Left colon (tissue), 2 donors: ENCODE results near the gene GMEB2. TPM values are rescaled to one million over a fixed set of nuclear protein-coding genes. Genes with fewer than 3 reads are reported as not detected.
"Not testable (repeated sequence)": the region's sequence is repeated elsewhere in the genome, so short reads cannot be mapped to it uniquely, and the experiment has no call there.

Source experiments
- ATAC-seq: fragments of 200-7000 bp; cut with Tn5 transposase; one replicate; pipeline ENCODE4 v1.9.1; 2020; ENCODE audit warnings: mild to moderate bottlenecking, moderate library complexity
- DNase-seq, 2 donors: peaks; one replicate each; pipeline ENCODE4 v3.0.0-alpha.2; 2020
- intact Hi-C, 2 donors: fragments of 100-400 bp; cut with DNase I in 1 of 2; cut with micrococcal nuclease in 1 of 2; formaldehyde crosslinking; loops; one replicate each; pipeline versions ENCODE4 v1.11.2 to v1.14.0; 2022; cut with DNase I, micrococcal nuclease
- total RNA-seq, 2 donors: library from RNA; stranded (reverse); fragmentation: NEBNext Ultra II Directional; extraction: Animal tissue kit (Norgen Biotek cat#: 25700); gene quantifications; one replicate each; pipeline ENCODE4 v1.2.1, GENCODE V29; 2021
- donor health status: DM: no; HTN: no; CAD: no.
- donor health status: DM: yes; HTN: yes; CAD: no.

Gene GMEB2
- total RNA-seq, 2 donors from 2014 or later = 9.7 to 11.6 TPM

DNA sequence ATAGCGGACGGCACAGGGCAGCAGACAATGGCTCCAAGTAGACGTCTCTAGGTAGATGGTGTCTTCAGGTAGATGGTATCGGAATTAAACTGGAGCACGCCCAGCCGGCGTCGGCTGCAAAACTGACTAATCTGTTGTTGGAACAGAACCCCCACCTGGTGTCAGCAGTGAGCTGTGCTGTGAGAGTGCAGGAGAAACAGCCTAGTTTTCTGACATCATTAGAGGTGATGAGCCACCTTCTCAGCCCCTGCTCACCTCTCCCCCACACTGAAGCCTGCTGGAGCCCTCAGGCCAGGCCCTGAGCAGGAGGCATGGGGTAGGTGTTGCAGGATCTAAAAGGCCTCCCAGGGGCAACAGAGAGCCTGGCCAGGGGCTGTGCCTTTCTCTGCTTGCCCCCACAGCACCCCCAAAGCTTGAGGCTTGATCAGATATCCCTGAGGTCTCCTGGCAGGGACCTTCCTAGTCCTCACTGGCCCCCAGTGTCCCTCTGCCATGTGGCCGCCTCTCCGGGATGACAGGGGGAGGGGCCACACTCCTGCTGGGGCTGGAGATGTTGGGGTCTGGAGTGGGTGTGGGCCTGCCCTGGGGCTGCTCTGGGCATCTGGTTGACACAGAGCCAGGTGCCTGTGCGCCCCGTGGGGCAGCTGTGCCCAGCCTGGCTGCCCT lies 46.0 kb downstream of the GMEB2 start:
- peak in 1 of 2 donors; percentile 62 for DNase-seq
- peak; percentile 62 for ATAC-seq
- intact Hi-C loops = no loop called here

DNA sequence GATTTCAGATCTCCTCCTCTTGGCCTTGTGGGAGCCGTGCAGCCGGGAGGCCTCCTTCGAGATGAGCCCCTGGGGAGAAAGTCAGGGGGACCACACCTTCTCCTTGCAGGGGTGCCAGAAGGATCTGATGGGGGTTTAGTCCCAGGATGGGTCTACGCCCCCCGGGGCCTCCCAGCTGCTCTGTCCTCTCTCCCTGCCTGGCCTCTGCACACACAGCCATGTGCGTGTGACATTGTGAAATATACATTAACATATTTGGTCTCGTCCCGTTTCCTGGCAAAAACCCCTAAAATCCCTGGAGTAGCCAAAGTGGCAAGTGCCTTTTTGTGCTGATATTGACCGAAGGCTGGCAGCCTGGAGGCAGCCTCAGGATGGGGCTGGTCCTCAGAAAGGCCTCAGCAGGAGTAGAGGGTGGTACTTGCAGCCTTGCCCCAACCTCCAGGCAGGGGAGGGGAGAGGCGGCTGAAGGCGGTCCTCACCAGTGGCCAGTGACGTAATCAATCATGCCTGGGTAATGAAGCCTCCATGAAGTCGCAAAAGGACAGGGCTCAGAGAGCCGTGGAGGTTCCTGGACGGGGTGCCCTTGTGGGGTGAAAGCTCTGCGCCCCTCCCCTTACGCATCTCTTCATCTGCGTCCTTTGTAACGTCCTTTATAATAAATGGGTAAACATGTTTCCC lies 47.7 kb downstream of the GMEB2 start:
- intact Hi-C loops = no loop called here
- DNase-seq = no peak
- ATAC-seq = no peak

DNA sequence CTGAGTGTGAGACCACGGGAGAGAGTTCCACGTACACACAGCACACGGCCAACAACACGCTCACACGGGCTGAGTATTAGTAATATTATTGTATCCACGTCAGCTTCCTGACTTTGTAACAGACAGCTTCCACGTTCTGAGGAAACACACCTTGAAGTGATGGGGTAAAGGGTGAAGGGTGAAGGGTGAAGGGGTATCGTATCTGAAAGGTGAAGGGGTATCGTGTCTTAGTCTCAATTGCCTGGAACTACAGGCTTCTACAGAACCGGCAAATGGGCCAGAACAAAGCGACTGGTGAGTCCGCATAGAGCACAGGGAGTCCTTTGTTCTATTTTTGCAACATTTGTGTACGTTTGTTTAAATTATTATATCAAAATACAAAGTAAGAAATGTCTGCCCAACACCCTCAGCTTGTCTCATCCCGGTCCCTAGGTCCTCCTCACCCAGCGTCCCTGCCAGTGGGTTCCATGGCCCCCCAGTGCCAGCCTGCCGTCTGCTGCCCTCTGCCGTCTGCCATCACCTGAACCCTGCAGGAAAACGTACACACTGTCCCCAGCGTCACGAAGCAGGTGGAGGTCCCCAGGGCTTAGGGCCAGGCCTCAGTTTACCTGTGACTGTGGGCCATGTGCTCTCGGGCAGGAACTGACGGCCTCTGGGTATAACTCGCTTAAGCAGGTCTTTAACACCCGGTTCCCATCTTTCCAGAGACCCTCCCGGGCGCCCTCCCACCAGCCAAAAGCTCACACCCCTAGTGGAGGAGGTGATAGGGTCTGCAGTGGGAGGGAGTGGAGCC lies 48.5 kb downstream of the GMEB2 start:
- peak in 1 of 2 donors; percentile 46 for DNase-seq
- intact Hi-C loops = no loop called here
- ATAC-seq = peak; percentile 16

DNA sequence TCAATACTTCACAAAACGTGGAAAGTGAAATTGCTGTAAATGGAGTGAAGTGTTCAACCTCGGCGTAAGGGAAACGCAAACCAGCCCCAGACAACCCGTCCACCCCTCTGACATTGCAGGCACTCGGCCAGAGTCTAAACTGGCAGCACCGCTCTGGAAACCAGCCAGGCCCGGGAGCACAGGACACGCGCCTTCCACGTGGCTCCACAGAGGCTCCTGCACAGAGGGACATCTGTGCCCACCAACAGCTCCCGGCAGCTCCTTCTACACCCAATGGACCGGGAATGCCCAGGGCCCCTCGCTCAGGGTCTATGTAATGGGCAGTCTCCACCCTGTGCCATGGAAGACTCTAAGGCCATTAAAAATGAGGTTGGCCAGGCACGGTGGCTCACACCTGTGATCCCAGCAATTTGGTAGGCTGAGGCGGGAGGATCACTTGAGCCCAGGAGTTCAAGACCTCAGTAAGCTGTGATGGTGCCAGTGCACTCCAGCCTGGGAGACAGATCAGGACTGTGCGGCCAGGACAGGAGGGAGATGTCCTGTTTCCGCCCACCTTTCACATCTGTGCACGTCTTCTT lies 49.5 kb downstream of the GMEB2 start:
- DNase-seq (peak in 1 of 2 donors; percentile 62), ATAC-seq (peak; percentile 10)

DNA sequence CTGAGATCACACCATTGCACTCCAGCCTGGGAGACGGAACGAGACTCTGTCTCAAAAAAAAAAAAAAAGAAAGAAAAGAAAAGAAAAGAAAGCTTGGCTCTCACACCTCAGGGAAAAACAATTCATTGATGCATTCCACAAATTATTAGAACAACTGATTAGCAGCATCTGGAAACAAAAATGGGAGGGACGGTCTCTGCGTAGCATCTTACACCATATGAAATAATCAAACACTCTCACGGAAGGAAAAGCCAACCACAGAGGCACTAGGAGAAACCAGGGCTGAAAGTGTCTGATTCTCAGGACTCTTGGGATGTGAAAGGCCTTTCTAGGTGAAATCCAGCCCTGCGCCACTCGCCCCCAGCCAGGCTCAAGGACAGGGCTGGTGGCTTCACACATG lies 50.6 kb downstream of the GMEB2 start:
- intact Hi-C loops = no loop called here
- no peak for ATAC-seq
- DNase-seq = no peak

More for the DNA sequence above, 49.5 kb downstream of the GMEB2 start:
- intact Hi-C loops = no loop called here

DNA sequence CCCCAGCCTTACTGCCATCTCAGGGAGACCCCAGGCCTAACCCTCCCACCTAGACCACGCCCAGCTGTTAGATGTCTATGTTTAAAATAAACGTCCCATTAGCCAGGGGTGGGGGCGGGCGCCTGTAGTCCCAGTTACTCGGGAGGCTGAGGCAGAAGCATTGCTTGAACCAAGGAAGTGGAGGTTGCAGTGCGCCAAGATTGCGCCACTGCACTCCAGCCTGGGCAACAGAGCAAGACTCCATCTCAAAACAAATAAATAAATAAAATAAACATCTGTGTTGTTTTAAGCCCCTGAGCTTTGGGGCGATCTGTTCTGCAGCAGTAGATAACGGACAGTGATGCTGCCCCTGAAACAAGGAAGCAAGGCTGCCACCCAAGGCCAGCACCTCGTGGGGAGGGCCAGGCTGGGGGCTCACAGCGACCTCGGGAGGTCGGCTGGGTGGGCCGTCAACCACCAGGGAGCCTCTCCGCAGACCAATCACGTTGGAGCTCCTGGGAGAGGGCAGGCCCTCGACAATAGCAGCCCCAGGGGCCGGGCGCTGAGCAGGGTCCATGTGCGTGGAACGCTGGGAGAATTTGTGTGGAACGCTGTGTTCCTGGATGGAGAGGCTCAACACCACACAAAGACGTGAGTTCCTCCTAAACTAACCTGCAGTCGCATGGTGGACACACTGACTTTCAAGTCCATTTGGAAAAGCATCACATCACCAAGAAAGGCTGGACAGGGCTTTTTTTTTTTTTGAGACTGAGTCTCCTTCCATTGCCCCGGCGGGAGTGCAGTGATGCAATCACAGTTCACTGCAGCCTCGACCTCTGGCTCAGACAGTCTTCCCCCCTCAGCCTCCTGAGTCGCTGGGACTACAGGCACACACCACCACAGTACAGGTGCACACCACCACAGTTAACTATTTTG lies 51.8 kb downstream of the GMEB2 start:
- DNase-seq (no peak), ATAC-seq (no peak)
- intact Hi-C loops = no loop called here

DNA sequence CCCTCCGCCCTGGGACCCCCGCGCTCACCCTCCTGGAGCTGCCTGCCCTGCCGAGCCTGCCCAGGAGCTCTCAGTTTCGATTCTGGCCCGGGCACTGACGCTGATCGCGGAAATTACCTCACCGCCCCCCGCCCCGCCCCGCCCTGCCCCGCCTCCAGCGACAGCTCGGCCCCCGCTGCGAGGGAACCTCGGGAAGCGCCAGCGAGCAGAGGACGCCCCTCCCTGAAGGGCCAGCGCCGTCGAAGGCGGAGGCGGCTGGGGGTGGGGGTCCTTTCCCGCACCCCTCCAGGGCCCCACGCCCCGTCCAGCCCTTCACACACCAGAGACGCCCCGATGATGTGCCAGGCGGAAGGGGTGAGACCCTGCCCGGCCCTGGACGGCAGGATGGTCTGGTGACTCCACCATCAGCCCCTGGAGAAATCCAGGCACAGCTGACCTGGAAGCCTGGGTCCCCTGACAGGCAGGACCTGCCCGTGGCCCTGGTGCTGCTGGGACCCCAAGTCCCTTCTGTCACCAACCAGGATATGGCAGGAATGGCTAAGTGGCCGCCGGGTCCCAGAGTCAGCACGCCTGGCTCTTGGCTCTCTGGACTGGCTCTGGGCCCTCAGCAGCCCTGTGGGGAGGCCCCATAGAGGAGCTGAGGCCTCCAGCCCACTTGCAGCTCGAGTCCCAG lies 52.6 kb downstream of the GMEB2 start, which contains the start of gene HELZ2:
TSS of gene HELZ2 (minus strand) at position 84 of the 673 bp plus-strand sequence. CDS start 1,854 bp downstream, outside the sequence.
- intact Hi-C loops = no loop called here
- DNase-seq (peak; percentile 84 to 85), ATAC-seq (peak; percentile 89)

DNA sequence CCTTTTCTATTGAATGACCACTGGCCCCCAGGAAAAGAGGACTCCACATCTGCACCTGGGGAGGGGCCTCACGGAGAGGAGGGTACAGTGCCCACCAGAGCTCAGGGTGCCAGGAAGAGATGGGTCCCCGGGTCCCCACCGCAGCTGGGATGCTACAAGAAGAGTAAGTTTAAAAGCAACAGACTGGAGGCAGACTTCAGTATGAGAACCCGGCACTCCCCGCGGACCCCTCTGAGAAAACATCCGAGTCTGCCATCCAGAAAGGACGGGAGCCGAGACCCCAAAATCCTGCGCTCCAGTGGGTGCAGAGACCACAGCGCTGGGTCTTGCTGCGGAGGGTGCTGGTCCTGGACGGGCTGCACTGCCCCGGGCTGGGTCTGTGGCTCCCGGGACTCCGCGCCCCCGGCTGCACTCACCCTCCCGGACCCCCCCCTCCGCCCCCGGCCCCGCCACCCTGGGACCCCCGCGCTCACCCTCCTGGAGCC lies 53.2 kb downstream of the GMEB2 start:
- peak; percentile 36 for ATAC-seq
- DNase-seq = peak in 1 of 2 donors; percentile 32
- intact Hi-C loops = no loop called here

DNA sequence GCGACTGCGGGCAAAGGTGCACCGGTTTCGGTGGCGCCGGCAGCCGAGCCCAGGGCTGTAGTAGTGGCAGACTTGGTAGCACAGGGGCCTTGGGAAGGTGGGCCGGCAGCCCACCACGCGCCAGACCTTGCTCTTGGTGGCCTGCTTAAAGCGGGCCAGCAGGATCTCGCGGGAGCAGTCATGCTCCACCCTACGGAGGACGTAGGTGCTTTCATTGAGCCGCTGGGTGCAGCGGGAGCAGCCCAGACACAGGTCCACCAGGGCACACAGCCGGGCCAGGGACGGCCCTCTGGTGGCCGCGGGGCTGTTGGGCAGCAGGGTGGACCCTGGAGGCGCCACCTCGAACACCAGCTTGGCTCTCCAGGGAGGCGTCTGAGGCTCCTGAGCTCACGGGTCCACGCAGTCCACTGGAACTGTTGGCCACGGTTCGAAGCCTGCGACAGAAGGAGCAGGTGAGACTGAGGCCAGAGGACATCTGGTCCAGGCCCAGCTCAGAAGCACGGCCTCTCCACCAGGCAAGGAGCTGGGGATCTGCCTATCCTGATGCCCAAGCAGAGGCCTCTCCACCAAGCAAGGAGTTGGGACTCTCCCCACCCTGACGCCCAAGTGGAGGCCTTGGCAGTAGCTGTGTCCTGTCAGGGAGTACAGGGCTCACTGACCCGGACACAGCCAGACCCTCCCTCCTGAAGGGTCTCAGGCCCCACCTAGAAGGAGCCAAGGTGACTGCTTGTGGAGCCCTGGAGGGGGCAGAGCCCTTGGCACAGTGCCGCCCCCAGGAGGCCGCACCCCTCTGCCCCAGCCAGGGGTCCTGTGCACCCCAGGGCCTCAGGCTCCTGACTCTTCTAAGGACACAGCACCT lies 53.9 kb downstream of the GMEB2 start:
- intact Hi-C loops = no loop called here
- no peak for DNase-seq
- ATAC-seq = peak; percentile 8

DNA sequence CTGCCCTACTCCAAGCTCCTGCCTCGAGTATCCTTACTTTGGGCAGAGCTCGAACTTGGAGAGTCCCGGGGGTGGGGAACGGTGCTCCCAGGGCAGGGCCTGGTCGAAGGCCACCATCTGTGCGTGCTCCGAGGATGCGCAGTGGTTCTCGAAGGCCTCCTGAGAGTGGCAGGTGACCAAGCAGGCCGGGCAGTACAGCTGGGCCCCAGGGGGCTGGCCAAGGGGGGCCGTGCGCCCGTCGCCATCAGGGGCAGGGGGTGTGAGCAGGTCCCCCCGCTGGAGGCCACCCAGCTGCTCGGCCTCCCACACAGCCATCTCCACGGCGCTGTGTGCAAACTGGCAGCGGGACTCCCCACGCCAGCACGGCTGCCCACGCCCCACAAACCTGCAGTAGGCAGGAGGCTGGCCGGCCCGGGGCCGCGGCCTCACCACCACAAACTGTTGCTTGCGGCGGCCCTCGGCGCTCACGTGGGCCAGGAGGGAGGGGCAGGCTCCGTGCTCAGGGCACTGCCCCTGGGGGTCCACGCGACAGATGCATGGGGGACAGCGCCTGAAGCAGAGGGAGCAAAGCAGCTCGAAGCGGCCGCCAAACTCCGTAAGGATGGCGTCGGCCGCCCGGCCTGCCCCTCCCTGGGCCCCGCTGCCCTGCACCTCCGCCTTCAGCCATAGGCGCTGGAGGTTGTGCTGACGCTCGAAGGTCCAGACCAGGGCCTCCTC lies 54.7 kb downstream of the GMEB2 start:
- no peak for ATAC-seq
- intact Hi-C loops = no loop called here
- DNase-seq = no peak

DNA sequence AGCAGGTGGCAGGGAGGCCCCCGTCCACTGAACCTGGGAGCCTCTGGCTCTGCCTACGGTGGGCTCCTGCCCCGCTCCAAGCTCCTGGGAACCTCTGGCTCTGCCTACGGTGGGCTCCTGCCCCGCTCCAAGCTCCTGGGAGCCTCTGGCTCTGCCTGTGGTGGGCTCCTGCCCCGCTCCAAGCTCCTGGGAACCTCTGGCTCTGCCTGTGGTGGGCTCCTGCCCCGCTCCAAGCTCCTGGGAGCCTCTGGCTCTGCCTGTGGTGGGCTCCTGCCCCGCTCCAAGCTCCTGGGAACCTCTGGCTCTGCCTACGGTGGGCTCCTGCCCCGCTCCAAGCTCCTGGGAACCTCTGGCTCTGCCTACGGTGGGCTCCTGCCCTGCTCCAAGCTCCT lies 55.8 kb downstream of the GMEB2 start:
- ATAC-seq, intact Hi-C loops, DNase-seq: not testable (repeated sequence)

DNA sequence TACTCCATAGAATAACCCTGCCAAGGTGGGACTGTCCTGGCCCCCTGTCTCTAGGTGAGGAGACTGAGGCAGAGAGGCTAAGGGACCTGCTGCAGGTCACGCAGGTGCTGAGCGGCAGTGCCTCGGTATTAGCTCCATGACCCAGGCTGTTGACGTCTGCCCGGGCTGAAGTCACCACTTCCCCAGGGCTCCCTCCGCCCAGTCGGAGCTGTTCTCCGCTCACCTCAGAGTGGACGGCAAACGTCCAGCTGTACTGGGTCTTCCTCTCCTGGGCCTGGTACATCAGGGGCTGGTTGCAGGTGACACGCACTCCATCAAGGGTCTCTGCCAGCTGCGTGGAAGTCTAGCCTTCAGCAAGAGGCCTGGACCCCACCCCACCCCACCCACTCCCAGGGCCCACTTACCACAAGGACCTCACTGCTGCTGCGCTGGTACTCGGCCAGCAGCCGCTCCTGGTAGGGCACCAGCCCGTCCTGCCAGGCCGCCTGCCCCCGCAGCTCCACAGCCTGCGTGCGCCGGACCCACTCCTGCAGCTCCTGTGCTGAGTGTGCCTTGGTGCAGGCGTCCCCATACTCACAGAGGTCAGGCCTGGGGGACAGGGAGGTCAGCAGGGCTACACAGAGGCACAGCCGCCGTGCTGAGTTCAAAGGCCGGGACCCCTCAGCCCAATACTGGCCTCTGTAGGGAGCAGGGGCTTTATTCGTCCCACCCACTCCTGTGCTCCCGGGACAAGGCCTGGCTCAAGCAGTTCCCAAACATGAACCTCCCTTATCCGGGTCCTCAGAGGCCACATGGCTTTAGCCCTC lies 56.4 kb downstream of the GMEB2 start:
- ATAC-seq (no peak), DNase-seq (no peak)
- intact Hi-C loops = no loop called here

DNA sequence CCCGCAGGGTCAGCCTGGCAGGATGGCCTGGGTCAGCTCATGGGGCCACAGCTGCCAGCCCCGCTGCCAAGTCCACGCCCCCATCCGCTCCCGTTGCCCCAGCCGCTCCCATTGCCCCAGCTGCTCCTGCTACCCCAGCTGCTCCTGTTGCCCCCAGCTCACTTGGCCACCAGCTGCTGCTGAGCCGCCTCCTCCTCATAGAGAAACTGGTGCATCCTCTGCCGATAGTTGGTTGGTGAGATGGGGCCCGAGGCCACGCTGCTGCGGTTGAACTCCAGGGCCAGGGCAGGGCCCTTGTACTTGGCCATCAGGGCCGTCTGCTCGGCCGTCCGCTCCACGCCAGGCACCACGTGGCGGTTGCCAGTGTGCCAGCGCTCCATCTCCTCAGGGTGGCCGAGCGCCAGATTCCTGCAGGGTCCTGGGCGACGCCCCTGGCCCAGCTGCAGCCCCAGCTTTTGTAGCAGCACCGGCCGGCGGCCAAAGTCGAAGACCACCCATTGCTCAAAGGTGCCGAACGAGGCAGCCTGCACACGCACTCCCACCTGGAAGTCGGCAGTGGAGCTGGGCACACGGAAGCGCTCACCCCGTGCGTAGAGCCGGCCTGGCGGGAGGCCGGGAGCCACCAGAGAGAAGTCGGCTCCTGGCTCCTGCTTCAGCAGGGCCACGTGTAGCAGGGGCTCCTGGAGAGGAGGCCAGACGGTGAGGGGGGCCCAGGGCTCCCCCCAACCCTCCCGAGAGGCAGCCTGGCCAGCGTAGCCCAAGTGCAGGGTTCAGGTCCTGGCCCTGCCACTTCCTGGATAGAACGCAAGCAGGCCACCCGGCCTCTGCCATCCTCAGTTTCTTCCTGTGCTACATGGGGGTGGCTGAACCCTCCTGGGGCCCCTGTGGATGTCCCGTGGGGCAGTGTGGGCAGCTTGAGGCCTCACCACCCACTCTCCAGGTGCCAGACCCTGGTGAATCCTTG lies 57.6 kb downstream of the GMEB2 start:
- DNase-seq = no peak
- intact Hi-C loops = no loop called here
- no peak for ATAC-seq
